HG03060 (cell line): ENCODE data around the gene ITFG1.
"Not testable (repeated sequence)": the region's sequence is repeated elsewhere in the genome, so short reads cannot be mapped to it uniquely, and the experiment has no call there.

Experiments
- ATAC-seq: cut with Tn5 transposase; IDR thresholded peaks from one replicate; pipeline ENCODE4 v1.9.1; 2021; ENCODE audit warnings: low read depth, moderate number of reproducible peaks; ENCODE audit not compliant: unreplicated experiment

The ITFG1 gene

GRCh38 chr16:47475786-47476185 is 14.9 kb upstream of the ITFG1 start:
- no peak for ATAC-seq

- ATAC-seq: no peak
These were observed 12.9 kb upstream of the ITFG1 start for GRCh38 chr16:47473792-47474191.

- not testable (repeated sequence) for ATAC-seq
These were observed 12.1 kb upstream of the ITFG1 start for GRCh38 chr16:47473004-47473403.

GRCh38 chr16:47470810-47471209 is 9.9 kb upstream of the ITFG1 start:
- no peak for ATAC-seq

- ATAC-seq: no peak
These were observed 9.3 kb upstream of the ITFG1 start for GRCh38 chr16:47470211-47470610.

GRCh38 chr16:47469227-47469626 is 8.4 kb upstream of the ITFG1 start:
- no peak for ATAC-seq

GRCh38 chr16:47468070-47468689 is 7.3 kb upstream of the ITFG1 start:
- not testable (repeated sequence) for ATAC-seq

GRCh38 chr16:47467501-47467900 is 6.6 kb upstream of the ITFG1 start:
- no peak for ATAC-seq

- no peak for ATAC-seq
These were observed 5.2 kb upstream of the ITFG1 start for GRCh38 chr16:47465919-47466630.

GRCh38 chr16:47463771-47464624 is 3.1 kb upstream of the ITFG1 start:
- ATAC-seq: no peak

- no peak for ATAC-seq
These were observed 869 bp upstream of the ITFG1 start for GRCh38 chr16:47461598-47462266.

GRCh38 chr16:47460359-47460710 is 528 bp downstream of the ITFG1 start:
- ATAC-seq: no peak

- no peak for ATAC-seq
These were observed 1.3 kb downstream of the ITFG1 start for GRCh38 chr16:47459603-47460002.

GRCh38 chr16:47458331-47458730 is 2.5 kb downstream of the ITFG1 start:
- ATAC-seq: no peak

GRCh38 chr16:47449788-47450187 is 11.1 kb downstream of the ITFG1 start:
- ATAC-seq: no peak

GRCh38 chr16:47448830-47449575 is 11.9 kb downstream of the ITFG1 start:
- no peak for ATAC-seq

GRCh38 chr16:47446431-47446830 is 14.4 kb downstream of the ITFG1 start:
- no peak for ATAC-seq

- not testable (repeated sequence) for ATAC-seq
These were observed 18.0 kb downstream of the ITFG1 start for GRCh38 chr16:47442884-47443283.

GRCh38 chr16:47440066-47440465 is 20.8 kb downstream of the ITFG1 start:
- ATAC-seq: not testable (repeated sequence)

- ATAC-seq: not testable (repeated sequence)
These were observed 26.6 kb downstream of the ITFG1 start for GRCh38 chr16:47434274-47434673.
